Measurements from ENCODE around the gene UBN1. TPM values are rescaled to one million over a fixed set of nuclear protein-coding genes. Genes with fewer than 3 reads are reported as not detected.

The UBN1 gene
- total and polyA plus RNA-seq, 2 of the 13 experiments (the other 11 are each of a cell fraction or from before 2014, with no cell fraction given) = 10.6 to 23.5 TPM

- TF ChIP-seq ZNF710 (CRISPR knock-in tag; IDR thresholded peaks at IDR 0.05; ENCODE audit: borderline replicate concordance) (peak; percentile 81), ZFAT (CRISPR knock-in tag; conservative IDR thresholded peaks at IDR 0.05) (no peak), BCL6 (CRISPR knock-in tag; IDR thresholded peaks at IDR 0.05) (0 out of 2 replicates have a peak, but pooled peaks have one; percentile 9), PHF20 (CRISPR knock-in tag; IDR thresholded peaks at IDR 0.05) (peak; percentile 62), ZNF574 (CRISPR knock-in tag; IDR thresholded peaks at IDR 0.05) (peak; percentile 41; the same call in 1 of the 2 replicates), ISL2 (CRISPR knock-in tag; IDR thresholded peaks at IDR 0.05) (peak; percentile 51; the same call in 1 of the 2 replicates), ZNF75D (CRISPR knock-in tag; IDR thresholded peaks at IDR 0.05; ENCODE audit: borderline replicate concordance) (no peak), ATF1 (CRISPR knock-in tag; IDR thresholded peaks at IDR 0.05) (no peak), YY1 (IDR thresholded peaks at IDR 0.05; ENCODE audit: insufficient read depth, insufficient replicate concordance, low read depth, low read length) (peak; percentile 95), DBP (CRISPR knock-in tag; IDR thresholded peaks at IDR 0.05; ENCODE audit: not compliant biosample characterization) (peak; percentile 73), BATF2 (CRISPR knock-in tag; IDR thresholded peaks at IDR 0.05) (peak; percentile 64; the same call in 1 of the 2 replicates), ZSCAN9 (CRISPR knock-in tag; IDR thresholded peaks at IDR 0.05; ENCODE audit: borderline replicate concordance) (peak; percentile 29; the same call in 1 of the 2 replicates), PRDM15 (CRISPR knock-in tag; IDR thresholded peaks at IDR 0.05) (0 out of 2 replicates have a peak, but pooled peaks have one; percentile 28), ARID2 (CRISPR knock-in tag; IDR thresholded peaks at IDR 0.05; ENCODE audit: borderline replicate concordance) (peak; percentile 31; the same call in 1 of the 2 replicates), ZBTB2 (CRISPR knock-in tag; IDR thresholded peaks at IDR 0.05; ENCODE audit: low read depth) (peak; percentile 98)
Measured at GRCh38 chr16:4846901-4847773, at the start of gene UBN1, which contains the start of gene GLYR1 (continued).

Measured in HepG2 (cell line).